Spleen (tissue), 11 donors: ENCODE data around the gene POU3F2. TPM values are rescaled to one million over a fixed set of nuclear protein-coding genes. Genes with fewer than 3 reads are reported as not detected.

Experiments used
- DNase-seq: peaks from one replicate; pipeline ENCODE4 v3.0.0-alpha.2; 2020
- H3K27ac ChIP-seq, 8 donors: fragments of 200-600 bp; sonication (generic) in 7 of 8; 1 replicate in 4 of 8; 2 replicates in 4 of 8; pipeline versions ENCODE4 v1.5.0 to v1.8.0; 2016 to 2021; ENCODE audit warnings: inconsistent platforms in 4 of 8, mild to moderate bottlenecking in 4 of 8, moderate library complexity in 1 of 8
- H3K27me3 ChIP-seq, 7 donors: fragments of 200-600 bp; sonication (generic) in 6 of 7; replicated peaks in 1 of 7; 1 replicate in 4 of 7; 2 replicates in 3 of 7; pipeline versions ENCODE4 v1.5.0 to v1.8.0; 2016 to 2021; ENCODE audit warnings: inconsistent platforms in 3 of 7, mild to moderate bottlenecking in 1 of 7
- H3K36me3 ChIP-seq, 6 donors: fragments of 200-600 bp; sonication (generic) in 5 of 6; 1 replicate in 4 of 6; 2 replicates in 2 of 6; pipeline versions ENCODE4 v1.5.0 to v1.8.0; 2016 to 2021; ENCODE audit warnings: inconsistent platforms in 2 of 6
- H3K4me1 ChIP-seq, 6 donors: fragments of 200-600 bp; sonication (generic) in 5 of 6; 1 replicate in 3 of 6; 2 replicates in 3 of 6; pipeline versions ENCODE4 v1.5.0 to v1.8.0; 2016 to 2021; ENCODE audit warnings: inconsistent platforms in 3 of 6
- H3K4me3 ChIP-seq, 8 donors: fragments of 200-600 bp; sonication (generic) in 7 of 8; 1 replicate in 4 of 8; 2 replicates in 4 of 8; pipeline versions ENCODE4 v1.5.0 to v1.8.0; 2016 to 2021; ENCODE audit warnings: inconsistent platforms in 4 of 8, mild to moderate bottlenecking in 4 of 8, moderate library complexity in 2 of 8
- H3K9me3 ChIP-seq, 8 donors: fragments of 200-600 bp; sonication (generic) in 7 of 8; 1 replicate in 4 of 8; 2 replicates in 4 of 8; pipeline versions ENCODE4 v1.5.0 to v1.8.0; 2016 to 2021; ENCODE audit warnings: inconsistent platforms in 4 of 8
- POLR2A ChIP-seq, 3 donors: fragments of 450-650 bp; IDR thresholded peaks; one replicate each; pipeline ENCODE4 v1.5.1; 2017; ENCODE audit warnings: antibody characterized with exemption in 3 of 3, mild to moderate bottlenecking in 1 of 3
- POLR2AphosphoS5 ChIP-seq, 3 donors: sonication (generic); formaldehyde crosslinking; IDR thresholded peaks; one replicate each; pipeline ENCODE4 v1.5.1; 2017; ENCODE audit warnings: antibody characterized with exemption in 3 of 3
- WGBS, 5 donors: extraction: QIAGEN DNeasy Blood & Tissue Kit in 3 of 5; methylation state at CpG; one replicate each; pipeline versions ENCODE4 v1.1.5 to v1.1.7; 2013 to 2018; 5-methylcytosine and 5-hydroxymethylcytosine counted together
- intact Hi-C: fragments of 100-400 bp; cut with DNase I; formaldehyde crosslinking; loops from one replicate; pipeline ENCODE4 v1.15.0; 2023; ENCODE audit warnings: low total_unique reads
- polyA plus RNA-seq, 3 donors: library from polyadenylated mRNA; stranded (reverse); fragments of 200-250 nt; gene quantifications; one replicate each; pipeline ENCODE4 v1.2.1, GENCODE V29; 2013
- total RNA-seq, 7 donors: library from RNA; depleted of rRNA in 3 of 7; stranded (reverse); fragments of >200 nt in 3 of 7; fragmentation: NEBNext Ultra II Directional in 4 of 7; extraction: Animal tissue kit (Norgen Biotek cat#: 25700) in 4 of 7; gene quantifications; one replicate each; pipeline versions ENCODE4 v1.1.0 to v1.2.1, GENCODE V29; 2016 to 2021
- TF ChIP-seq, protein P1 (sequence below), 11 experiments: fragments of 200-600 bp in 7 of 11; fragments of 450-650 bp in 4 of 11; sonication (generic) in 4 of 11; IDR thresholded peaks in 8 of 11; conservative IDR thresholded peaks in 3 of 11; 1 replicate in 7 of 11; 2 replicates in 4 of 11; pipeline versions ENCODE4 v1.4.0 to v1.8.0; 2016 to 2021; ENCODE audit warnings: antibody characterized with exemption in 11 of 11, inconsistent platforms in 4 of 11, mild to moderate bottlenecking in 1 of 11
- donor health status: healthy with polysubstance abuse.
- donor health status: DM: no; HTN: no; CAD: no; lungs with moderate emphysema.
- donor health status: DM: no; HTN: no; CAD: no.
- donor health status: Bipolar disorder and iron deficiency.
- donor health status: healthy.
- donor health status: DM: no; HTN: no; CAD: no.
- donor health status: DM: yes; HTN: yes; CAD: no.

POU3F2 gene
- total and polyA plus RNA-seq, 10 donors = 0.06 TPM; not detected in 9

DNA sequence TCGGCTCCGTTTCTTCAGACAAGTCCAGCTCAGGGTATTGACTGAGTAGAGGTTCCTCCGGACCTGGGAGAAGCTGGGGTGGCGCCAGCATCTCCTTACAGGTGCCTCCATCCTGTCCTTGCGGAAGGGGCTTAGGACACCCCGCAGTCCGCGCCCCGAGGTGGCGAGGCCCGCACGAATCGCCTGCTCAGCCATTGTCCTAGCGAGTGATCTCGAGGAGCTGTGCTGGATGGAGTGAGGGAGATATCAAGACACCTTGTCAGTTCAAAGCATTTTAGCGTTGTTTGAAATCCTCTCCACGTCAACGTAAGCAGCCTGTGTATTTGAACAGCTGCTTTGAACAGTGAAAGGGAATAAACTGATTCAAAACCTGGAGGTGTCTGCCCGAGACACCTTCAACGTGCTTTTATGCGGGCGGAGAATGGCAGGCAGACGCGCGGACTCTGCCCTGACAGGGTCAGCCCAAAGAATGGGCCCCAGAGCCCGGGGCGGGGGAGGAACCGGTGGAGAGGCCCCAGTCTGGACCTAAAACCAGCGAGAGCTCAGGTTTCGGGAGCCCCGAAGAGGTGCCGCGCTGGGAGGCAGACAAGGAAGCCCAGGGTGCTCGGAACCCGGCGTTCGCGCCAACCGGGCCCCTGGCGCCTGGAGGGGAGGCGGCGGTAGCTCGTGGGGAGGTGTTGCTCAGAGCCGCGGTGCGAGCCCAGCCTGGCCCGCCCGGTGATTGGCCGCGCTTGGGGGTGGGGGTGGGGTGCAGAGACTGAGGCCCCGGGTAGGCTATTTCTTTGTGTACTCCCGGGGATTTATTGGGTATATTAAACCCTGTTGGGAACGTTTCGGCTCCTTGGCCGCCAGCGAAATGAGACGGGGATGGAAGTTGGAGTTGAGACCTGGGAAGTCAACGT, 3.1 kb upstream of the POU3F2 start:
- intact Hi-C loops = no loop called here
- Histone ChIP-seq H3K27ac (no peak overlapping the region), H3K4me1 (peaks cover 44 to 82% (median 65%) of the 10 kb centered on the region in 6 donors), H3K4me3 (peak overlapping the region in 2 of 8 donors; percentile 19 to 82), H3K27me3 (peaks cover 20 to 100% (median 98%) of the 10 kb centered on the region in 7 donors), H3K9me3 (no peaks in the 10 kb centered on the region), H3K36me3 (no peaks in the 10 kb centered on the region)
- no peak for TF ChIP-seq POLR2A (IDR thresholded peaks at IDR 0.05)
- peak; percentile 65 for DNase-seq
- WGBS, 5 donors = 5 to 8% (median 6%) methylated on average over 43 to 58 of the region's 58 CpGs

DNA sequence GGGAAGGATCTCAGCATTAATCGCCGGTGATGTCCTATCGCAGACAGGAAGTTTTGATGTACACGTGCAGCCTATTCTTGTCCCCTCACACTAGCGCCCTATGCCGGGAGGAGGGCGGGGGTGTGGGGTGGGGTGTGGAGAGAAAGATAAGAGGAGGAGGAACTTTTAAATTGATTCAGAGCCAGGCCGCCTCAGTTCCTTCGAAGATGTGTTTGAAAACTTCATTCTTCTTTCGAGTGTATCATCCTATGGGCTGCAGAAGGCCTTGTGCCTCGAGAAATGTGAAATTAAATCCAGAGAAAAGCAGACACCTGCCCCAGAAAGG, 2.5 kb upstream of the POU3F2 start:
- Histone ChIP-seq H3K4me1 (peaks cover 44 to 88% (median 65%) of the 10 kb centered on the region in 6 donors), H3K36me3 (no peaks in the 10 kb centered on the region), H3K9me3 (no peaks in the 10 kb centered on the region), H3K27ac (no peak overlapping the region), H3K4me3 (peak overlapping the region in 2 of 8 donors; percentile 63 to 82), H3K27me3 (peaks cover 20 to 100% (median 98%) of the 10 kb centered on the region in 7 donors)
- WGBS, 5 donors = 3 to 5% (median 4%) methylated on average over 11 of the region's 11 CpGs
- no peak for TF ChIP-seq POLR2A (IDR thresholded peaks at IDR 0.05)
- TF ChIP-seq, protein P1, sequence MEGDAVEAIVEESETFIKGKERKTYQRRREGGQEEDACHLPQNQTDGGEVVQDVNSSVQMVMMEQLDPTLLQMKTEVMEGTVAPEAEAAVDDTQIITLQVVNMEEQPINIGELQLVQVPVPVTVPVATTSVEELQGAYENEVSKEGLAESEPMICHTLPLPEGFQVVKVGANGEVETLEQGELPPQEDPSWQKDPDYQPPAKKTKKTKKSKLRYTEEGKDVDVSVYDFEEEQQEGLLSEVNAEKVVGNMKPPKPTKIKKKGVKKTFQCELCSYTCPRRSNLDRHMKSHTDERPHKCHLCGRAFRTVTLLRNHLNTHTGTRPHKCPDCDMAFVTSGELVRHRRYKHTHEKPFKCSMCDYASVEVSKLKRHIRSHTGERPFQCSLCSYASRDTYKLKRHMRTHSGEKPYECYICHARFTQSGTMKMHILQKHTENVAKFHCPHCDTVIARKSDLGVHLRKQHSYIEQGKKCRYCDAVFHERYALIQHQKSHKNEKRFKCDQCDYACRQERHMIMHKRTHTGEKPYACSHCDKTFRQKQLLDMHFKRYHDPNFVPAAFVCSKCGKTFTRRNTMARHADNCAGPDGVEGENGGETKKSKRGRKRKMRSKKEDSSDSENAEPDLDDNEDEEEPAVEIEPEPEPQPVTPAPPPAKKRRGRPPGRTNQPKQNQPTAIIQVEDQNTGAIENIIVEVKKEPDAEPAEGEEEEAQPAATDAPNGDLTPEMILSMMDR (IDR thresholded peaks at IDR 0.05 in 8 of 11, conservative IDR thresholded peaks at IDR 0.05 in 3 of 11) = no peak
- TF ChIP-seq POLR2AphosphoS5 (IDR thresholded peaks at IDR 0.05) = no peak
- no peak for DNase-seq
- intact Hi-C loops = no loop called here

DNA sequence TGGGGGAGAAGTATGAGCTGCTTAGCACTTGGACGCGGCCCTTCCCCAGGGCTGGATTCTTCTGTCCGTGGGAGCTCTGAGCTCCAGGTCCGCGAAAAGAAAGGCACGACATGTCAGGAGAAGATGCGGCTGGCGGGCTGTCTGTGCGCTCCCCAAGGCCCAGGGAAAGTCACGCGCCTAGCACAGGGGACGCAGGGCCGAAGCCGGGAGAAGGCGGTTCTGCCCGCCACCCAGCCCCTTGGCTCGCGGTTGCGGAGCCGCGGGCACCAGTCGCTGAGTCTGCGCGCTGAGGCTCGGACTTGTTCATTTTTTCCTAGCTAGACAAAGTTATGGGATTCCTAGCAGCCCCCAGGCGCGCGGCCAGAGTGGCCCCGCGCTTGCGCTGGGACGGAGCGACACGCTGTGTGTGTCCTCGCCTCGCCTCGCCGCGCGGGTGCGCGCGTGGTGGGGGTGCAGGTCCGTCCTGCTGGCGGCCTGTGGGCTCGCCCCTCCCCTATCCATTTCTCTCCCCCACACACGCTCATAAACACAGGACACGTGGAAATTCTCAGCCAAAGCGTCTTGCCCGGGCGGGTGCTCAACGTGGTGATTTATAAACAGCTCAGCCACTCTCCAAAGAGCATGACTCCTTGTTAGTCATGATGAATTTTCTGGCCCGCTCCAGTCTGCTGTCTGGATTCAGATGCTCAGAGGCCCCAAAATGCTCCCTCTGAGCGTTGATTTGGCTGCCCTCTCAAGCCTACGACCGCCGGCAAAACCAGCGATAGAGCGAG, 1.9 kb upstream of the POU3F2 start:
- WGBS, 5 donors = 2 to 6% (median 3%) methylated on average over 34 to 59 of the region's 59 CpGs
- Histone ChIP-seq H3K4me1 (peaks cover 43 to 88% (median 62%) of the 10 kb centered on the region in 6 donors), H3K36me3 (no peaks in the 10 kb centered on the region), H3K27ac (no peak overlapping the region), H3K27me3 (peaks cover 23 to 100% (median 98%) of the 10 kb centered on the region in 7 donors), H3K9me3 (no peaks in the 10 kb centered on the region), H3K4me3 (peak overlapping the region in 7 of 8 donors; percentile 18 to 82 (median 61))
- intact Hi-C loops = no loop called here
- DNase-seq = peak; percentile 74
- TF ChIP-seq POLR2AphosphoS5 (IDR thresholded peaks at IDR 0.05) (no peak), POLR2A (IDR thresholded peaks at IDR 0.05) (no peak)
- TF ChIP-seq, protein P1 (IDR thresholded peaks at IDR 0.05 in 8 of 11, conservative IDR thresholded peaks at IDR 0.05 in 3 of 11) = no peak

DNA sequence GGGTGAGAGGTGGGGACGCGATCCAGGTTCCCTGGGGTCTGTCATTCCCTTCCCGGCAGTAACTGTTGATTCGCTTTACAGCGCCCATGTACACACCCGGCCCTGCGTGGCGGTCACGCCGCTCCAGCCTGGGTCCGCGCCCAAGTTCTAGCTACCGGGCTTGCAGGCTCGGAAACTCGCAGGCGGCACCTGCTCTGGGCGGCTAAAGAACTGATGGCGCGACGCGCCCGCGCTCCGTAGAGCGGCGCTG, 1.4 kb upstream of the POU3F2 start:
- intact Hi-C loops = no loop called here
- Histone ChIP-seq H3K4me1 (peaks cover 41 to 82% (median 58%) of the 10 kb centered on the region in 6 donors), H3K27ac (no peak overlapping the region), H3K36me3 (no peaks in the 10 kb centered on the region), H3K9me3 (no peaks in the 10 kb centered on the region), H3K27me3 (peaks cover 24 to 100% (median 98%) of the 10 kb centered on the region in 7 donors), H3K4me3 (peak overlapping the region in 7 of 8 donors; percentile 46 to 82 (median 61))
- WGBS, 5 donors = 1 to 4% (median 2%) methylated on average over 22 to 26 of the region's 26 CpGs
- TF ChIP-seq, protein P1 (IDR thresholded peaks at IDR 0.05 in 8 of 11, conservative IDR thresholded peaks at IDR 0.05 in 3 of 11) = no peak
- TF ChIP-seq POLR2A (IDR thresholded peaks at IDR 0.05) = no peak
- no peak for TF ChIP-seq POLR2AphosphoS5 (IDR thresholded peaks at IDR 0.05)
- peak; percentile 81 for DNase-seq
